ENCODE results near the gene SCAMP1.

Gene SCAMP1

DNA sequence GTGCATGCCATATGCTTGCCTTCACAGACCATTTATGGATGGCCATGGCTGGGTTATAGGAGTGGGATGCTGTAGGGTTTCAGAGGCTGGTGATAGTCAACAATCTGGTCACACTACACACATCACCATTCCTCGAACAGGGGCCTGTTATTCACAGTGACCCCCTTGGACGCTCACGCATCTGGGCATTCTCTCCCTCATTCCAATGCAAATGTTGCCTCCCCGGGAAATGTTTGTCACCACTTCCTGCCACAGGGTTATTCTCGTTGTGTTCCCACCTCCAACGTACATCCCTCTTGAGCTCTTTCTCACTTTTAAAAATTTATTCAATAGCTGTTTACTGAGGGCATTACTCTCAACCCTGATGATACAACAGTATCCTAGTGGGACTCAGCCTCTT, 135.4 kb downstream of the SCAMP1 start:
- DNase-seq (ENCODE audit: low read depth in 3 of 3): no peak

DNA sequence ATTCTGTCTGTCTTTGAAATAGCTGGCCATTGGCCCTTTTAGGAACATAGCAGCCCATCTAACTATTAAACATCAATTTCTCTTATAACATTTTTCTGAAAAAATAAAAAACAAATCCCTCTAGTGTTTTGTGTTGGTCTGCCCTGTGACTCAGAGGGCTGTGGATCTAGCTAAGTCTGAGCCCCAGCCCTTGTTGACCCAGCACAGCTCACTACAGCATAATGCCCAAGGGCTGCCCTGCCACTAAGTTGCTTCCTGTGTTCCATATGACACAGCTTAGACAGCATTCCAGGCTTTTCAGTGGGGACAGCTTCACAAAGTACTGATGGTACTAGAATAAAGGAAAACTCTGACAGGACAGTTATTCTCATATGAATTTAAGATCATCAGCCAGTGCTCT, 136.0 kb downstream of the SCAMP1 start:
- DNase-seq (ENCODE audit: low read depth in 3 of 3): no peak

DNA sequence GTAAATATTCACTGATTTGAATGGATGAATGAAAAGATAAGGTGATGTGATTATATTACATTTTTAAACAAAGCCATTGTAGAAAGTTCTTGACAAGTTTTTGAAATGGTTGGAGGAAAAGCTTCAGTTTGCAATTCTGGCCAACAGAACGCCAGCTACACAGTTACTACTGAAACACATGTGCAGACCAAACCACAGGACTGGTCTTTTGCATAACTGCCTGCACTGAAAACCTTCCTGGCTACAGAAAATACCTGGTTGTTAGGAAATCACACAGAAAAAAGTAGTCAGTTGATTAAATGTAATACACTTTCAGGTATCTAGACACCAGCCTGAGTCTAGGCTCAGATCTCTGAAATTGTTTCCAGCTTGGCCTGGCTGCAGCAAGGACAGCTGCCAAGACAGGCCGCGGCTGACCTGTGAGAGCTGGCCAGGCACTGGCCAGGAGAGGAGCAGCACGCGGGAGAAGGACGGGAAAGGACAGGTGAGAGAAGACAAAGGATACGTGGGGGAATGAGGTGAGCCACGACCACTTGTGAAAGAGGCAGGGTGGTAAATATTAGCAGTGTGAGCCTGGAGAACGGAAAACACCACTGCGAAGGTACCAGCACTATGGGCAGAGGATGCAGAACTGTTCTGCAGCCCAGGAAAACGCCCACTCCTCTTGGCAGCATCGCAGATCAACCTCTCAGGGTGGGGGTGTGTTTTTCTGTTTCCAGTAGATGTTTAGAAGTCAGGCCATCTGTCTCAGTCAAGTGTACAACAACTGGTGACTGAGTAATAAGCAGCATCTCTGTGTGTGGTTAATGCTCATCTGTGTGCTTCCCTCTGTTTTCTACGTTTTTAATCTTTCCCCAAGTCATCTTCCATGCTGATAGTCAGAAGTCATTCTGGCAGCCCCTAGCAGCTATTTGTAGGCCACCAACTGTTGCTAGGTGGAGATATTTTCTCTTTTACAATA, 137.4 kb downstream of the SCAMP1 start:
- DNase-seq (ENCODE audit: low read depth in 3 of 3): no peak

DNA sequence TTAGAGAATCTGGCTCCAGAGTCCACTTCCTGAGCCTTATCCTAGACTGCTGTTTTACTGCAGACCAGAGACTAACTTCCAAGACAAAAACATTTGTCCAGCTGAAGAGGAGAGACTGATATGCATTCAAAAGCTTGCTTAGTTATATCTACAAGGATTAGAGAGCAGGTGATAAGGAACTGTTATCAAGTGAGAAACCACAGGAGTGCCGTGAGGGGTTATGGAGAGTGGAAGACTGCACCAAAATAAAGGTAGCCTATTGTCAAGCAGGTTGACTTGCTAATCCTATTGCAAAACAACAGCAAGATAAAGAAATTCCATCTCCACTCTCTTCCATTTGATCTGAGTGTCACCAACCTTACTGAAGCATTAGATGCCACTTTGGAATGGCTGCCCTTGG, 139.1 kb downstream of the SCAMP1 start:
- DNase-seq (ENCODE audit: low read depth in 3 of 3): no peak

DNA sequence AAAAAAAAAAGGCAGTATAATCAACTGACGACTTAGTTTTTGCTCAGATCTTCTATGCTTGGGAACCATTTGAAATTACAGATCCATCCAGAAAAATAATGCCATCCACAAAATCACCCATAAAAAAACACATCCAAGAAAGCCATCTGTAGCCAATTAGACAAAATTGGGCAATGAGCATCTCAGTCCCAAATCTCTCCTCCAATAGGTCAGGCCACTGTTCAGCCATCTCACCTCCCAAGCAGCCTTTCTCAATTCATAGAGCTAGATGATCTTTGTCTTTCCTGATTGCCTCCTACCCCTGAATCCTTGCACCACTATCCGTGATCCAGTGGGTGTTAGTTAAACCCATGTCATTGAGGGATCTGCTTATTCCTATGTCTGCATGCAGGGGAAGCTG, 139.6 kb downstream of the SCAMP1 start:
- no peak for DNase-seq (ENCODE audit: low read depth in 3 of 3)

DNA sequence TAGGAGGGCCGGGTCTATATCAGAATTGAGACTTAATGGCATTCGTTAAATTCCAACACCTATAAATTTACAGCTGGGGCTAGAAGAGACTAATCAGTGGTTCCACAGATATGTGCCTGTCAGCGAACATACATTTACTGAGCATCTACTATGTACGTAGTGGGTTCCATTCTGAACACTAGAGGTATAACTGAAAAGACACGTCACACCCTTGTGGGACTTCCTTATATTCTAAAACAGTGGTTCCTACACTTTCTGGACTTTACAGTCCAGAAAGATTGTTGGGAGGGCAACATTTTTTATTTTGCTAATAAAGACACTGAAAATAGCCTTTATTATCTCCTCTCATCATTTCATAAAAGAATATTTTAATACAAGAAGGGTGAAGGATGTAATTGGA, 140.5 kb downstream of the SCAMP1 start:
- DNase-seq (ENCODE audit: low read depth in 3 of 3): no peak

- DNase-seq (ENCODE audit: low read depth in 3 of 3): no peak
These were observed 141.3 kb downstream of the SCAMP1 start for GRCh38 chr5:78501411-78502352.

DNA sequence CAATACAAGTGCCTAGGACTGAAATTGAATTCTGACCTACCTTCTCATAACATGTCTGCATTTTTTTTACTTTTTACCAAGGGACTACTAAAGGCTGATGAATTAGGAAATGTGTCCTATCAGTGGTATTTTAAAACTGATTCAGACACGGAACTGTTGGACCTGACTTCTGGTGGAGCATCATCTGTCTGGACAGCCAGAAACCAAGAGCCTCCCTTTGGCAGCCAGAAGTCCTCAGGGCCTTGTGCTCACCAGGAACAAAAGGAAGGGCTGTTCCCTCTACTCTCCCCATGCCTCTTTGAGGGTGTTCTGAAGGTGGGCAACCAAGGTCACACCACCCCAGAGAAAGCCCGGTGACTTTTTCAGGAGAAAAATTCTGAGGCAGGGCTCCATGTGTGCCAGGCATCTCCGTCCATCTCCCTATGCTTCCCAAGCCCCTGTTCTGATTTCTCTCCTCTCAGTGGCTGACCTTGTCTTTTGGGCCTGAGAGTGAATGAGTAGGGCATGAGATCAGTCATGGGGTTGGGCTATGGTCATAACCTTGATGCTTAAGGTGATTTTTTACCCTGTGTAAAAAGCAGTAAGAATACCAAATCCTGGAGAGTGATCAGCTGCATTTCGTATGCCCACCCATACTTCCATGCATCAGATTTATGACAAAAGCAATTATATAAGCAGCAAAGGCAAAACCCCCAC, 143.7 kb downstream of the SCAMP1 start:
- no peak for DNase-seq (ENCODE audit: low read depth in 3 of 3)

GRCh38 chr5:78504704-78505677, 144.6 kb downstream of the SCAMP1 start:
- no peak for DNase-seq (ENCODE audit: low read depth in 3 of 3)

DNA sequence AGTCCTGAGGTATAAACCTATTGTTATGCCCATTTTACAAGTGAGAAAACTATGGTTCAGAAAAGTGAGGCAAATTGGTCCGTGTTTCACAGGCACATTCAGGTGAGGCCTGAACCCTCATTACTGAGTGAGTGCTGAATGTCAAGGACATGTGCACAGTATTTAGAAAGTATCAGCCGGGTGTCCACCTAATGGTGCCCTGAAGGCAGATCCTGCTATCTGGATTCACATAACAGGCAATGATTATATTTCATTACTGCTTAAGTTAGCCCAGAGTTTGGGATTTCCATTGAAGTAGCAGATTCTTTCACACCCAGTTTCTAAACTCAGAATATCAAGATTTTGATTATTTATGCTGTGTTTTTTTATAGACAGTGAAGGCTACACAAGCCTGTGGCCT, 145.4 kb downstream of the SCAMP1 start:
- no peak for DNase-seq (ENCODE audit: low read depth in 3 of 3)

- no peak for DNase-seq (ENCODE audit: low read depth in 3 of 3)
These were observed 146.0 kb downstream of the SCAMP1 start for GRCh38 chr5:78506261-78507024.

DNA sequence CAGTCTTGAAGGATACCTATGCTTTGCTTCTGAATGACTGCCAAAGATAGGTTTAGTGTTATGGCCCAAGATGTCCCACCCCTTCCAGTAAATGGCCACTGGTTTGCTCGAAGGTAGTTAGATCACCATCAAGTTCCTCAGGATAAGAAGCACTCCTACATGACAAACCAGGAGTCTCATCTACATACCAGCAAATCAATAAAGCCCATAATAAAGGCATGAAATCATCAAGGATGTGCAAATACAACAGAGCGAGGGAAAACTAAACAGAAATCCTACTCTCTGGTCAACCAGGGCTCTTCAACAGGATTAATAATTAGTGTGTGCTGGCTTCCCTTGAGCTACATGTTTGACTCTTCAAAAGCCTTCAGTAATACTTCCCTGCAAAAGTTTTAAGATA, 147.1 kb downstream of the SCAMP1 start:
- DNase-seq (ENCODE audit: low read depth in 3 of 3): no peak

DNA sequence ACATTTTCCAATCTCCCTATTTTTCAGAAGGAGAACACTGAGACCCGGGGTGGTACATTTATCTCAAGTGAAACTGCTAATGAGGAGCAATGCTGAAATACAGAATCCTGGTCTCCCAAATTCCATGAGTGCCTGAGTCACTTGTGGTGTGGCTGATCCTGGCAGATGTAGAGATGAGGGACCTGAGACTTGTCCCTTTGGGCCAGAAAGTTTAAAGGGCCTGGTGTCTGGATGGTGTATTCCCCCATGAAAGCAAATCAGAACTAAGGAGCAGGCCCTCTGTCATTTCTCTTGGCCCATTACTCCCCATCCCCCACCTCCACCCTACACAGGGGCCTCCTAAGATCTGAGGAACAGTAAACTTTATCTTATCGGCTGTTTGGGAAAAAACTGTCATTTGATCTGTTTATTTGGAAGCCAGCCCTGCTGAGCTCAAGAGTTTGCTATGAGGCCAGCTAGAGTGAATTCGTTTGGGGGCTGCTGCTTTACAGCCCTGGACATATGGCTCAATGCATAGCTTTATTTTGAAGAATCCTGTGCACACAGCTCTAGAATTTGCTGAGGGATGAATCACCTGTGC, 147.9 kb downstream of the SCAMP1 start:
- no peak for DNase-seq (ENCODE audit: low read depth in 3 of 3)

GRCh38 chr5:78509145-78509865, 148.9 kb downstream of the SCAMP1 start:
- DNase-seq (ENCODE audit: low read depth in 3 of 3): no peak

- peak in 2 of 3 donors; percentile 8 to 15 for DNase-seq (ENCODE audit: low read depth in 3 of 3)
These were observed 149.7 kb downstream of the SCAMP1 start for GRCh38 chr5:78509884-78510769.

DNA sequence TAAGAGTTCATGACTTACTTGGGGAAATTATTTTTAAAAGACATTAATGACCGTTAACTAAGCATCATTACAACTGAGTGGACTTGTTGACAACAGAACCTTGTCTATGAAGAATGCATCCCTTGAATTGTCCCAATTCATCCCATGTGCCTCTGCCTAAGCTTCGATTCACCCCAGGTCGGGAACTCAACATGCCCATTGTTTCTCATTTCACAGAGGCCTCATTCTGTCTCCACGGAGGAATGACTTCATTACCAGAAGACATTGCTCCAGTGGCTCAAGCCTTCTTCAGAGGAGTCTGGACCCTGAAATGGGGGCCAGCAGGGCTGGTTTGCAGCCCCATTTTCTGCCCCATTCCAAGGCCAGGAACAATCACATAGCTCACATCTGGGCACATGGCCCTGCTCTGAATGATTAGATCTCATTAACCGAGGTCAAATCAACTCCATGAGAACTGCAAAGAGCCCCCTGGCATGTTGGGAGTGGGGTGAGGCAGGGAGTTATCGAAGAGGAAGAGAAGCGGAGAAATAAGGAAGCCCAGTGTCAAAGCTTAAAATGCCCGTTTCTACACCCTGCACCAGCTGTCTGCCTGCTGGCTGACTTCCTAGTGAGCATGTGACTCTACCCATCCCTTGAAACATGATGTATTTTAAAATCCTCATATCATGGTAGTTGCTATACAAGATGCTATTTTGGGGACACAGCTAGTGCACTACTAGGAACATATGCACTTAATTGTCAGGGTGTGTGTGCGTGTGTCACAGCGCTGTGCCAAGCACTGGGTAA, 150.9 kb downstream of the SCAMP1 start:
- no peak for DNase-seq (ENCODE audit: low read depth in 3 of 3)

- DNase-seq (ENCODE audit: low read depth in 3 of 3): no peak
These were observed 152.0 kb downstream of the SCAMP1 start for GRCh38 chr5:78512435-78512834.
